ENCODE results near the gene MCMBP.

Gene MCMBP

GRCh38 chr10:119786117-119786769, 86.4 kb downstream of the MCMBP start (continued):
- no peak for TF ChIP-seq ZNF223 (tag by site-specific recombination; IDR thresholded peaks at IDR 0.05)
- peak; percentile 65 for TF ChIP-seq PRDM6 (tag by site-specific recombination; IDR thresholded peaks at IDR 0.05)
- peak; percentile 64 for TF ChIP-seq ZNF366 (tag by site-specific recombination; conservative IDR thresholded peaks at IDR 0.05)
- peak; percentile 31; the same call in 1 of the 2 replicates for TF ChIP-seq PATZ1 (tag by site-specific recombination; IDR thresholded peaks at IDR 0.05)
- TF ChIP-seq ZNF621 (tag by site-specific recombination; IDR thresholded peaks at IDR 0.05): no peak
- 0 out of 2 replicates have a peak, but pooled peaks have one; percentile 10 for TF ChIP-seq SCRT2 (tag by site-specific recombination; IDR thresholded peaks at IDR 0.05)
- TF ChIP-seq ATF2 (tag by site-specific recombination; IDR thresholded peaks at IDR 0.05; ENCODE audit: low read depth): 0 out of 2 replicates have a peak, but pooled peaks have one; percentile 18
- TF ChIP-seq ZNF660 (tag by site-specific recombination; IDR thresholded peaks at IDR 0.05): 0 out of 2 replicates have a peak, but pooled peaks have one; percentile 16
- TF ChIP-seq, protein P1, sequence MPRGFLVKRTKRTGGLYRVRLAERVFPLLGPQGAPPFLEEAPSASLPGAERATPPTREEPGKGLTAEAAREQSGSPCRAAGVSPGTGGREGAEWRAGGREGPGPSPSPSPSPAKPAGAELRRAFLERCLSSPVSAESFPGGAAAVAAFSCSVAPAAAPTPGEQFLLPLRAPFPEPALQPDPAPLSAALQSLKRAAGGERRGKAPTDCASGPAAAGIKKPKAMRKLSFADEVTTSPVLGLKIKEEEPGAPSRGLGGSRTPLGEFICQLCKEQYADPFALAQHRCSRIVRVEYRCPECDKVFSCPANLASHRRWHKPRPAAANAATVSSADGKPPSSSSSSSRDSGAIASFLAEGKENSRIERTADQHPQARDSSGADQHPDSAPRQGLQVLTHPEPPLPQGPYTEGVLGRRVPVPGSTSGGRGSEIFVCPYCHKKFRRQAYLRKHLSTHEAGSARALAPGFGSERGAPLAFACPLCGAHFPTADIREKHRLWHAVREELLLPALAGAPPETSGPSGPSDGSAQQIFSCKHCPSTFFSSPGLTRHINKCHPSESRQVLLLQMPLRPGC (tag by site-specific recombination; IDR thresholded peaks at IDR 0.05): peak; percentile 65; the same call in 1 of the 2 replicates

GRCh38 chr10:119784340-119785067, 88.1 kb downstream of the MCMBP start:
- ChIA-PET POLR2A (no interaction called here), CTCF (interaction anchor here (0.6 to 3.0 kb wide), 2 partner anchors 34 to 81 kb away, joined by 6 to 13 read pairs; no protein-coding TSS in a partner anchor)
- no peaks in the 10 kb centered on the region for H3K36me3 ChIP-seq (ENCODE audit: control insufficient read depth in 2 of 2, insufficient read depth in 1 of 2, low read length in 2 of 2)
- no peaks in the 10 kb centered on the region for H3K9me3 ChIP-seq (ENCODE audit: control insufficient read depth, insufficient read depth, low read depth, low read length)
- H3K27ac ChIP-seq (ENCODE audit: extremely low read depth, low read depth, low read length): no peak overlapping the region; the same call in 1 of the 2 replicates
- peaks cover 19% of the 10 kb centered on the region for H3K4me1 ChIP-seq (ENCODE audit: control insufficient read depth, insufficient read depth, low read length)
- no peak overlapping the region for H3K4me3 ChIP-seq (ENCODE audit: low read depth, low read length)
- no peak for TF ChIP-seq ZNF596 (tag by site-specific recombination; IDR thresholded peaks at IDR 0.05)
- TF ChIP-seq ELK4 (IDR thresholded peaks at IDR 0.05; ENCODE audit: borderline replicate concordance, low read depth, low read length): no peak
- no peak for TF ChIP-seq ZNF155 (tag by site-specific recombination; IDR thresholded peaks at IDR 0.05)
- TF ChIP-seq PRDM6 (tag by site-specific recombination; IDR thresholded peaks at IDR 0.05): 0 out of 2 replicates have a peak, but pooled peaks have one; percentile 28
- TF ChIP-seq ZNF626 (tag by site-specific recombination; IDR thresholded peaks at IDR 0.05): no peak
- TF ChIP-seq ZNF600 (tag by site-specific recombination; IDR thresholded peaks at IDR 0.05): peak; percentile 52; the same call in 1 of the 2 replicates
- no peak for TF ChIP-seq ZNF561 (tag by site-specific recombination; IDR thresholded peaks at IDR 0.05; ENCODE audit: borderline replicate concordance)
- TF ChIP-seq ZNF704 (tag by site-specific recombination; IDR thresholded peaks at IDR 0.05): no peak
- TF ChIP-seq SP7 (tag by site-specific recombination; IDR thresholded peaks at IDR 0.05): peak; percentile 31; the same call in 1 of the 2 replicates
- TF ChIP-seq KLF16 (tag by site-specific recombination; IDR thresholded peaks at IDR 0.05): no peak
- no peak for TF ChIP-seq ZNF280C (tag by site-specific recombination; IDR thresholded peaks at IDR 0.05)
- no peak for TF ChIP-seq ZFP69B (tag by site-specific recombination; IDR thresholded peaks at IDR 0.05)

Measured in HEK293 (cell line).